Brain microvascular endothelial cell (primary cell): ENCODE measurements around the gene PHOX2B.

Source experiments
- DNase-seq: peaks from one replicate; pipeline ENCODE4 v3.0.0-alpha.2; 2020
- H3K27ac ChIP-seq: fragments of 250-450 bp; sonication (Bioruptor Pico); 2 replicates; pipeline ENCODE4 v1.5.1; 2020; ENCODE audit warnings: mild to moderate bottlenecking, moderate library complexity
- H3K27me3 ChIP-seq: fragments of 250-450 bp; sonication (Bioruptor Pico); replicated peaks from 2 replicates; pipeline ENCODE4 v1.5.1; 2020; ENCODE audit warnings: mild to moderate bottlenecking
- H3K36me3 ChIP-seq: fragments of 250-450 bp; sonication (Bioruptor Pico); replicated peaks from 2 replicates; pipeline ENCODE4 v1.5.1; 2020; ENCODE audit warnings: mild to moderate bottlenecking
- H3K4me3 ChIP-seq: 2 replicates; pipeline ENCODE4 v1.5.1; 2011; ENCODE audit warnings: low read depth, mild to moderate bottlenecking, control low read depth, low read length, moderate library complexity
- in situ Hi-C: cut with HindIII; loops from 2 replicates; pipeline ENCODE4 v1.10.0; 2017; ENCODE audit warnings: low sequenced_read_pairs, low pct_ligation_motif_present
- TF ChIP-seq, protein P1 (sequence below): IDR thresholded peaks from 2 replicates; pipeline ENCODE4 v1.5.1; 2011; ENCODE audit warnings: low read depth, mild to moderate bottlenecking, moderate library complexity, low read length, control low read depth, inconsistent platforms; ENCODE audit errors: missing control alignments

PHOX2B gene

DNA sequence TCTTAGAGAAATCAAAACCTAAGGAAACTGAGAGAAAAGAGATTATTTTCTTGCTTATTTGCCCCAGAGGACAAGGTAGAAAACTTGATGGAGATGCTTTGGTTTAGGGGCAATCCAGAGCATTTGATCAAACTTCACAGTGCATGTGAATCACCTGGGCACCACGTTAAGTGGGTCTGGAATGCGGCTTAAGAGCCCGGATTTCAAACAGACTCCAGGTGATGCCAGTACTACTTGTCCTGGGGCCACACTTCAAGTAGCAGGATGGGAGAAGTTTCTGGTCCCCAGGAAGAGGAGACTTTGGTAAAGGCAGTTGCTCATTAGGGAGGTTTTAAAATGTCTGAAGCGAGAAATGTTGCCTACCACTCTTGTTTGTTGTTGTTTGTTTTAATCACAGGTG, 51.8 kb downstream of the PHOX2B start:
- no peak overlapping the region for H3K27ac ChIP-seq
- peaks cover 3% of the 10 kb centered on the region for H3K27me3 ChIP-seq
- no peak for DNase-seq
- no peaks in the 10 kb centered on the region for H3K36me3 ChIP-seq
- TF ChIP-seq, protein P1, sequence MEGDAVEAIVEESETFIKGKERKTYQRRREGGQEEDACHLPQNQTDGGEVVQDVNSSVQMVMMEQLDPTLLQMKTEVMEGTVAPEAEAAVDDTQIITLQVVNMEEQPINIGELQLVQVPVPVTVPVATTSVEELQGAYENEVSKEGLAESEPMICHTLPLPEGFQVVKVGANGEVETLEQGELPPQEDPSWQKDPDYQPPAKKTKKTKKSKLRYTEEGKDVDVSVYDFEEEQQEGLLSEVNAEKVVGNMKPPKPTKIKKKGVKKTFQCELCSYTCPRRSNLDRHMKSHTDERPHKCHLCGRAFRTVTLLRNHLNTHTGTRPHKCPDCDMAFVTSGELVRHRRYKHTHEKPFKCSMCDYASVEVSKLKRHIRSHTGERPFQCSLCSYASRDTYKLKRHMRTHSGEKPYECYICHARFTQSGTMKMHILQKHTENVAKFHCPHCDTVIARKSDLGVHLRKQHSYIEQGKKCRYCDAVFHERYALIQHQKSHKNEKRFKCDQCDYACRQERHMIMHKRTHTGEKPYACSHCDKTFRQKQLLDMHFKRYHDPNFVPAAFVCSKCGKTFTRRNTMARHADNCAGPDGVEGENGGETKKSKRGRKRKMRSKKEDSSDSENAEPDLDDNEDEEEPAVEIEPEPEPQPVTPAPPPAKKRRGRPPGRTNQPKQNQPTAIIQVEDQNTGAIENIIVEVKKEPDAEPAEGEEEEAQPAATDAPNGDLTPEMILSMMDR: no peak
- in situ Hi-C loops: no loop called here
- H3K4me3 ChIP-seq: no peak overlapping the region

DNA sequence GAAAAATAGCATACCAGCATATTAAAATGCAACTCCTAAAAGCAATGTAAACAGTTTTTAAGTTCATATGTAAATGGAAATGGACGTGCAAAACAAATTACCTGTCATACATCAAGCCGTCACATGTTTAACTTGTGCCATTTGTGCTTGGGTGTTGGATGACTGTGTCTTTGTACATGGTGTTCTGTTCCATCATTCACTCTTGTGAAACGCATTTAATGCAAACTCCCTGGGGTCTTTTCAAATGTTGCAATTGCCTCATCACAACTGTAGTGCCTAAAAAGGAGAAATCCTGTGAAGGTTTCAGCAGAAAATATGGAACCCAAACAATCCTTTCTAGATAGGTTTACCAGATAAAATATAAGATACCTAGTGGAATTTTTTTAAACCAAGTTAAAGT, 52.4 kb downstream of the PHOX2B start:
- Histone ChIP-seq H3K27me3 (peaks cover 3% of the 10 kb centered on the region), H3K36me3 (no peaks in the 10 kb centered on the region), H3K27ac (no peak overlapping the region), H3K4me3 (no peak overlapping the region)
- TF ChIP-seq, protein P1: no peak
- in situ Hi-C loops: no loop called here
- DNase-seq: no peak
